RWPE2 (cell line): ENCODE data around the gene ADRA2B.
A peak's percentile ranks its signal among the peaks of the same experiment; 100 is the strongest.

Source experiments
- ATAC-seq: fragments of 200-7000 bp; cut with Tn5 transposase; 3 replicates; pipeline ENCODE4 v1.9.1; 2021; ENCODE audit warnings: low read depth
- DNase-seq: peaks from one replicate; pipeline ENCODE4 v3.0.0-alpha.2; 2020; ENCODE audit warnings: low spot score
- H3K27ac ChIP-seq: fragments of 450-650 bp; 2 replicates; pipeline ENCODE4 v1.5.1; 2017; ENCODE audit warnings: mild to moderate bottlenecking; ENCODE audit not compliant: poor library complexity, severe bottlenecking
- H3K27me3 ChIP-seq: fragments of 250-450 bp; sonication (Bioruptor Pico); 2 replicates; pipeline ENCODE4 v1.5.1; 2021; ENCODE audit warnings: mild to moderate bottlenecking, moderate library complexity; ENCODE audit not compliant: insufficient read depth, poor library complexity, severe bottlenecking
- H3K36me3 ChIP-seq: fragments of 250-450 bp; sonication (Bioruptor Pico); 2 replicates; pipeline ENCODE4 v1.5.1; 2020; ENCODE audit warnings: low read depth, mild to moderate bottlenecking, moderate library complexity
- H3K4me1 ChIP-seq: fragments of 250-450 bp; sonication (Bioruptor Pico); 2 replicates; pipeline ENCODE4 v1.5.1; 2021; ENCODE audit warnings: mild to moderate bottlenecking, moderate library complexity; ENCODE audit not compliant: insufficient read depth, poor library complexity, severe bottlenecking
- H3K4me3 ChIP-seq: fragments of 250-450 bp; sonication (Bioruptor Pico); 2 replicates; pipeline ENCODE4 v1.5.1; 2021; ENCODE audit warnings: mild to moderate bottlenecking, moderate library complexity; ENCODE audit not compliant: severe bottlenecking
- H3K9me3 ChIP-seq: fragments of 250-450 bp; sonication (Bioruptor Pico); 2 replicates; pipeline ENCODE4 v1.5.1; 2021; ENCODE audit warnings: mild to moderate bottlenecking, moderate library complexity; ENCODE audit not compliant: severe bottlenecking
- CTCF ChIP-seq: fragments of 450-650 bp; IDR thresholded peaks from one replicate; pipeline ENCODE4 v1.5.1; 2017; ENCODE audit warnings: mild to moderate bottlenecking, moderate library complexity; ENCODE audit not compliant: poor library complexity, severe bottlenecking

ADRA2B gene

GRCh38 chr2:96138179-96139145, 22.1 kb upstream of the ADRA2B start, which contains the start of gene ASTL:
TSS of gene ASTL (minus strand) at chr2:96138502. CDS start at chr2:96138436, 66 bp downstream.
- no peaks in the 10 kb centered on the region for H3K4me1 ChIP-seq
- H3K36me3 ChIP-seq, result no peaks in the 10 kb centered on the region
- no peak for DNase-seq
- H3K4me3 ChIP-seq, result no peak within 1 kb of the TSS
- H3K9me3 ChIP-seq, result no peaks in the 10 kb centered on the region
- ATAC-seq, result peak; percentile 63
- no peak within 1 kb of the TSS for H3K27ac ChIP-seq
- peak; percentile 41 for TF ChIP-seq CTCF
- H3K27me3 ChIP-seq, result no peaks in the 10 kb centered on the region

GRCh38 chr2:96137321-96138178, 21.2 kb upstream of the ADRA2B start:
- H3K9me3 ChIP-seq, result no peaks in the 10 kb centered on the region
- H3K27ac ChIP-seq, result no peak overlapping the region
- H3K27me3 ChIP-seq, result no peaks in the 10 kb centered on the region
- no peak for TF ChIP-seq CTCF
- H3K4me1 ChIP-seq, result no peaks in the 10 kb centered on the region
- H3K36me3 ChIP-seq, result no peaks in the 10 kb centered on the region
- ATAC-seq (no peak), DNase-seq (no peak)
- no peak overlapping the region for H3K4me3 ChIP-seq

- Histone ChIP-seq H3K4me3 (no peak overlapping the region), H3K36me3 (no peaks in the 10 kb centered on the region), H3K27ac (no peak overlapping the region), H3K4me1 (no peaks in the 10 kb centered on the region), H3K27me3 (no peaks in the 10 kb centered on the region), H3K9me3 (no peaks in the 10 kb centered on the region)
- no peak for DNase-seq
- TF ChIP-seq CTCF, result no peak
- no peak for ATAC-seq
Measured at GRCh38 chr2:96136129-96136720, 19.9 kb upstream of the ADRA2B start.

- ATAC-seq (no peak), DNase-seq (no peak)
- no peaks in the 10 kb centered on the region for H3K9me3 ChIP-seq
- no peak overlapping the region for H3K4me3 ChIP-seq
- TF ChIP-seq CTCF, result no peak
- no peaks in the 10 kb centered on the region for H3K27me3 ChIP-seq
- H3K36me3 ChIP-seq, result no peaks in the 10 kb centered on the region
- no peaks in the 10 kb centered on the region for H3K4me1 ChIP-seq
- H3K27ac ChIP-seq, result no peak overlapping the region
Measured at GRCh38 chr2:96135621-96136020, 19.2 kb upstream of the ADRA2B start.
